GM23338 (cell line): ENCODE results near the gene TIMP4.

Experiments
- CREB1 ChIP-seq: fragments of 250-450 bp; sonication (Bioruptor Pico); IDR thresholded peaks from 2 replicates; pipeline ENCODE4 v1.5.0; 2020; ENCODE audit warnings: low read depth, mild to moderate bottlenecking, moderate library complexity
- CTCF ChIP-seq, 2 experiments: fragments of 200-600 bp in 1 of 2; sonication (generic) in 1 of 2; conservative IDR thresholded peaks; 2 replicates each; pipeline versions ENCODE4 v1.5.1 to v1.6.1; 2016 to 2017; ENCODE audit warnings: antibody characterized with exemption in 2 of 2, low read depth in 2 of 2, mild to moderate bottlenecking in 2 of 2, moderate library complexity in 1 of 2
- EZH2 ChIP-seq: fragments of 200-600 bp; sonication (generic); IDR thresholded peaks from one replicate; pipeline ENCODE4 v1.8.0; 2017; ENCODE audit warnings: antibody characterized with exemption, mild to moderate bottlenecking, low read depth; ENCODE audit not compliant: unreplicated experiment
- EZH2phosphoT487 ChIP-seq: fragments of 200-600 bp; sonication (generic); IDR thresholded peaks from one replicate; pipeline ENCODE4 v1.8.1; 2018; ENCODE audit warnings: antibody characterized with exemption; ENCODE audit not compliant: unreplicated experiment
- JUNB ChIP-seq: IDR thresholded peaks from one replicate; pipeline ENCODE4 v1.6.1; 2016; ENCODE audit warnings: antibody characterized with exemption; ENCODE audit not compliant: unreplicated experiment
- NANOG ChIP-seq: IDR thresholded peaks from 2 replicates; pipeline ENCODE4 v1.6.1; 2016; ENCODE audit warnings: antibody characterized with exemption, borderline replicate concordance
- POLR2AphosphoS5 ChIP-seq: IDR thresholded peaks from 2 replicates; pipeline ENCODE4 v1.6.1; 2016; ENCODE audit warnings: antibody characterized with exemption, low read depth
- REST ChIP-seq: IDR thresholded peaks from one replicate; pipeline ENCODE4 v1.6.1; 2018; ENCODE audit warnings: antibody characterized with exemption; ENCODE audit not compliant: unreplicated experiment
- ZNF114 ChIP-seq: fragments of 250-450 bp; sonication (Bioruptor Pico); IDR thresholded peaks from 2 replicates; pipeline ENCODE4 v1.5.0; 2020; ENCODE audit warnings: mild to moderate bottlenecking, moderate library complexity

GRCh38 chr3:12197475-12197874, 38.8 kb upstream of the TIMP4 start:
- no peak for TF ChIP-seq CTCF (conservative IDR thresholded peaks at IDR 0.05; ENCODE audit: low read depth in 2 of 2)
- TF ChIP-seq REST: no peak
- TF ChIP-seq JUNB: no peak
- no peak for TF ChIP-seq EZH2
- no peak for TF ChIP-seq ZNF114 (CRISPR knock-in tag)
- TF ChIP-seq EZH2phosphoT487: no peak
- TF ChIP-seq POLR2AphosphoS5: no peak
- TF ChIP-seq NANOG: no peak
- no peak for TF ChIP-seq CREB1 (CRISPR knock-in tag)
